HG03571 (cell line): ENCODE measurements around the gene RAB6B.

Experiments used
- ATAC-seq: cut with Tn5 transposase; IDR thresholded peaks from one replicate; pipeline ENCODE4 v1.9.1; 2021; ENCODE audit not compliant: unreplicated experiment

The RAB6B gene

GRCh38 chr3:133931084-133931483 is 35.4 kb upstream of the RAB6B start:
- no peak for ATAC-seq

- ATAC-seq, result no peak
These were observed 34.8 kb upstream of the RAB6B start for GRCh38 chr3:133930341-133930933.

GRCh38 chr3:133928903-133929607 is 33.4 kb upstream of the RAB6B start:
- ATAC-seq, result no peak

- no peak for ATAC-seq
These were observed 32.6 kb upstream of the RAB6B start for GRCh38 chr3:133928136-133928893.

GRCh38 chr3:133927540-133928066 is 31.9 kb upstream of the RAB6B start:
- ATAC-seq, result peak; percentile 73

- peak; percentile 12 for ATAC-seq
These were observed 31.3 kb upstream of the RAB6B start for GRCh38 chr3:133926736-133927539.

- no peak for ATAC-seq
These were observed 30.5 kb upstream of the RAB6B start for GRCh38 chr3:133925960-133926735.

- no peak for ATAC-seq
These were observed 28.4 kb upstream of the RAB6B start for GRCh38 chr3:133924041-133924440.

GRCh38 chr3:133921592-133921991 is 25.9 kb upstream of the RAB6B start:
- no peak for ATAC-seq

- ATAC-seq, result no peak
These were observed 21.5 kb upstream of the RAB6B start for GRCh38 chr3:133917144-133917543.

- no peak for ATAC-seq
These were observed 20.3 kb upstream of the RAB6B start for GRCh38 chr3:133915685-133916658.

- no peak for ATAC-seq
These were observed 19.3 kb upstream of the RAB6B start for GRCh38 chr3:133914839-133915600.

GRCh38 chr3:133910422-133910821 is 14.7 kb upstream of the RAB6B start:
- ATAC-seq, result no peak

- ATAC-seq, result no peak
These were observed 9.7 kb upstream of the RAB6B start for GRCh38 chr3:133905376-133905775.

- ATAC-seq, result no peak
These were observed 6.2 kb upstream of the RAB6B start for GRCh38 chr3:133901847-133902246.

GRCh38 chr3:133901083-133901482 is 5.4 kb upstream of the RAB6B start:
- no peak for ATAC-seq

- no peak for ATAC-seq
These were observed 3.6 kb upstream of the RAB6B start for GRCh38 chr3:133899311-133899710.

GRCh38 chr3:133897547-133897946 is 1.9 kb upstream of the RAB6B start:
- no peak for ATAC-seq
